SK-N-SH treated with all-trans-retinoic acid at 6 μM for 48 hours (cell line): Measurements from ENCODE around the gene COX14.

Source experiments
- ATAC-seq: fragments of 200-7000 bp; cut with Tn5 transposase; 3 replicates; pipeline ENCODE4 v1.9.1; 2020; ENCODE audit warnings: mild to moderate bottlenecking, moderate library complexity
- ARNTL ChIP-seq: fragments of 450-650 bp; formaldehyde crosslinking; IDR thresholded peaks from 2 replicates; pipeline ENCODE4 v1.5.0; 2020; ENCODE audit warnings: low read depth, mild to moderate bottlenecking, moderate library complexity, borderline replicate concordance
- BACH2 ChIP-seq: fragments of 250-450 bp; sonication (Bioruptor Pico); IDR thresholded peaks from 2 replicates; pipeline ENCODE4 v1.9.0; 2021; ENCODE audit warnings: mild to moderate bottlenecking, borderline replicate concordance
- CREB5 ChIP-seq: fragments of 250-450 bp; sonication (Bioruptor Pico); IDR thresholded peaks from 2 replicates; pipeline ENCODE4 v1.5.1; 2020; ENCODE audit warnings: low read depth, mild to moderate bottlenecking, moderate library complexity
- CSDC2 ChIP-seq: fragments of 250-450 bp; sonication (Bioruptor Pico); IDR thresholded peaks from 2 replicates; pipeline ENCODE4 v1.5.0; 2020; ENCODE audit warnings: mild to moderate bottlenecking, moderate library complexity
- CSRNP3 ChIP-seq: fragments of 250-450 bp; sonication (Bioruptor Pico); IDR thresholded peaks from 2 replicates; pipeline ENCODE4 v1.5.1; 2021; ENCODE audit warnings: mild to moderate bottlenecking, moderate library complexity
- ESRRG ChIP-seq: fragments of 250-450 bp; sonication (Bioruptor Pico); IDR thresholded peaks from 2 replicates; pipeline ENCODE4 v1.6.1; 2021; ENCODE audit warnings: mild to moderate bottlenecking
- ISL1 ChIP-seq: fragments of 250-450 bp; sonication (Bioruptor Pico); IDR thresholded peaks from 2 replicates; pipeline ENCODE4 v2.1.2; 2022; ENCODE audit warnings: mild to moderate bottlenecking, moderate library complexity
- OSR1 ChIP-seq: fragments of 250-450 bp; sonication (Bioruptor Pico); IDR thresholded peaks from 2 replicates; pipeline ENCODE4 v1.8.0; 2022; ENCODE audit warnings: moderate library complexity, mild to moderate bottlenecking, inconsistent platforms
- PATZ1 ChIP-seq: fragments of 250-450 bp; sonication (Bioruptor Pico); IDR thresholded peaks from 2 replicates; pipeline ENCODE4 v1.8.0; 2020; ENCODE audit warnings: mild to moderate bottlenecking, moderate library complexity, borderline replicate concordance
- POU6F1 ChIP-seq: fragments of 250-450 bp; sonication (Bioruptor Pico); IDR thresholded peaks from 2 replicates; pipeline ENCODE4 v1.8.0; 2021; ENCODE audit warnings: low read depth, mild to moderate bottlenecking, moderate library complexity, borderline replicate concordance
- PPARA ChIP-seq: fragments of 250-450 bp; sonication (Bioruptor Pico); IDR thresholded peaks from 2 replicates; pipeline ENCODE4 v1.5.0; 2020; ENCODE audit warnings: mild to moderate bottlenecking, borderline replicate concordance
- RARB ChIP-seq: fragments of 250-450 bp; sonication (Bioruptor Pico); IDR thresholded peaks from 2 replicates; pipeline ENCODE4 v1.8.0; 2021; ENCODE audit warnings: mild to moderate bottlenecking, moderate library complexity
- SNAI2 ChIP-seq: fragments of 250-450 bp; sonication (Bioruptor Pico); IDR thresholded peaks from 2 replicates; pipeline ENCODE4 v1.5.0; 2020; ENCODE audit warnings: mild to moderate bottlenecking, moderate library complexity
- TCF4 ChIP-seq: fragments of 250-450 bp; sonication (Bioruptor Pico); IDR thresholded peaks from 2 replicates; pipeline ENCODE4 v1.8.0; 2021; ENCODE audit warnings: mild to moderate bottlenecking, moderate library complexity, borderline replicate concordance
- TOX ChIP-seq: fragments of 250-450 bp; sonication (Bioruptor Pico); IDR thresholded peaks from 2 replicates; pipeline ENCODE4 v1.8.0; 2021; ENCODE audit warnings: mild to moderate bottlenecking, moderate library complexity, borderline replicate concordance
- ZC3H10 ChIP-seq: fragments of 250-450 bp; sonication (Bioruptor Pico); IDR thresholded peaks from 2 replicates; pipeline ENCODE4 v1.5.1; 2021; ENCODE audit warnings: mild to moderate bottlenecking, moderate library complexity
- ZFP3 ChIP-seq: fragments of 250-450 bp; sonication (Bioruptor Pico); IDR thresholded peaks from 2 replicates; pipeline ENCODE4 v1.5.0; 2020; ENCODE audit warnings: mild to moderate bottlenecking, moderate library complexity
- ZNF565 ChIP-seq: fragments of 450-650 bp; formaldehyde crosslinking; conservative IDR thresholded peaks from 2 replicates; pipeline ENCODE4 v1.5.0; 2020; ENCODE audit warnings: low read depth, mild to moderate bottlenecking, moderate library complexity
- ZNF70 ChIP-seq: fragments of 450-650 bp; formaldehyde crosslinking; IDR thresholded peaks from 2 replicates; pipeline ENCODE4 v1.5.0; 2020; ENCODE audit warnings: mild to moderate bottlenecking, moderate library complexity

Gene COX14

GRCh38 chr12:50074936-50075807 lies 36.9 kb upstream of the COX14 start:
- TF ChIP-seq CSRNP3 (CRISPR knock-in tag) (no peak), TOX (no peak), POU6F1 (CRISPR knock-in tag) (no peak), ARNTL (CRISPR knock-in tag) (no peak), OSR1 (no peak), CSDC2 (no peak), ZNF565 (no peak), BACH2 (CRISPR knock-in tag) (no peak), SNAI2 (CRISPR knock-in tag) (no peak), ISL1 (CRISPR knock-in tag) (no peak), ZNF70 (no peak), ZC3H10 (CRISPR knock-in tag) (no peak), PPARA (CRISPR knock-in tag) (no peak), ZFP3 (CRISPR knock-in tag) (no peak), PATZ1 (CRISPR knock-in tag) (no peak), CREB5 (no peak)
- ATAC-seq, result peak; percentile 97

GRCh38 chr12:50075808-50076170 lies 36.2 kb upstream of the COX14 start:
- ATAC-seq, result no peak
- TF ChIP-seq CREB5 (no peak), RARB (CRISPR knock-in tag) (no peak), ARNTL (CRISPR knock-in tag) (no peak), PATZ1 (CRISPR knock-in tag) (no peak)

GRCh38 chr12:50077099-50077498 lies 34.9 kb upstream of the COX14 start:
- no peak for ATAC-seq
- TF ChIP-seq POU6F1 (CRISPR knock-in tag), result no peak
- no peak for TF ChIP-seq TCF4 (CRISPR knock-in tag)
- TF ChIP-seq ESRRG, result no peak
